Hepatocyte (in vitro differentiated cells): ENCODE measurements around the gene PRDM13. TPM values are rescaled to one million over a fixed set of nuclear protein-coding genes. Genes with fewer than 3 reads are reported as not detected.

Experiments used
- DNase-seq: peaks from one replicate; pipeline ENCODE4 v3.0.0-alpha.2; 2016; ENCODE audit warnings: low spot score
- H2AFZ ChIP-seq: fragments of 200-600 bp; sonication (generic); 2 replicates; pipeline ENCODE4 v1.6.0; 2016; ENCODE audit warnings: antibody characterized with exemption, mild to moderate bottlenecking
- H3K27ac ChIP-seq: fragments of 200-600 bp; sonication (generic); 2 replicates; pipeline ENCODE4 v1.5.1; 2016; ENCODE audit warnings: mild to moderate bottlenecking
- H3K27me3 ChIP-seq: fragments of 200-600 bp; sonication (generic); 2 replicates; pipeline ENCODE4 v1.6.1; 2016
- H3K36me3 ChIP-seq: fragments of 200-600 bp; sonication (generic); replicated peaks from 2 replicates; pipeline ENCODE4 v1.5.1; 2016; ENCODE audit warnings: low read depth; ENCODE audit not compliant: insufficient read depth
- H3K4me1 ChIP-seq: fragments of 200-600 bp; sonication (generic); 2 replicates; pipeline ENCODE4 v1.5.1; 2016; ENCODE audit warnings: mild to moderate bottlenecking, moderate library complexity; ENCODE audit not compliant: insufficient read depth
- H3K4me2 ChIP-seq: fragments of 200-600 bp; sonication (generic); 2 replicates; pipeline ENCODE4 v1.6.0; 2016
- H3K4me3 ChIP-seq: fragments of 200-600 bp; sonication (generic); 2 replicates; pipeline ENCODE4 v1.5.1; 2016; ENCODE audit warnings: mild to moderate bottlenecking
- H3K79me2 ChIP-seq: fragments of 200-600 bp; sonication (generic); 2 replicates; pipeline ENCODE4 v1.6.0; 2017; ENCODE audit warnings: mild to moderate bottlenecking
- H3K9me2 ChIP-seq: fragments of 200-600 bp; sonication (generic); replicated peaks from 2 replicates; pipeline ENCODE4 v1.6.0; 2017; ENCODE audit warnings: mild to moderate bottlenecking; ENCODE audit not compliant: insufficient read depth
- H3K9me3 ChIP-seq: fragments of 200-600 bp; sonication (generic); 2 replicates; pipeline ENCODE4 v1.5.1; 2016; ENCODE audit warnings: low read depth, mild to moderate bottlenecking
- H4K20me1 ChIP-seq: fragments of 200-600 bp; sonication (generic); 2 replicates; pipeline ENCODE4 v1.6.0; 2016; ENCODE audit warnings: mild to moderate bottlenecking; ENCODE audit not compliant: insufficient read depth, poor library complexity, severe bottlenecking
- CTCF ChIP-seq: fragments of 200-600 bp; sonication (generic); IDR thresholded peaks from 2 replicates; pipeline ENCODE4 v1.5.1; 2016; ENCODE audit warnings: antibody characterized with exemption, mild to moderate bottlenecking; ENCODE audit not compliant: poor library complexity
- EZH2 ChIP-seq: fragments of 200-600 bp; sonication (generic); IDR thresholded peaks from 2 replicates; pipeline ENCODE4 v1.6.1; 2016; ENCODE audit warnings: antibody characterized with exemption, mild to moderate bottlenecking, borderline replicate concordance
- EZH2phosphoT487 ChIP-seq: fragments of 200-600 bp; sonication (generic); IDR thresholded peaks from one replicate; pipeline ENCODE4 v1.6.1; 2018; ENCODE audit warnings: antibody characterized with exemption, mild to moderate bottlenecking, low read depth, moderate library complexity; ENCODE audit not compliant: unreplicated experiment, severe bottlenecking
- WGBS: methylation state at CpG from one replicate; pipeline ENCODE4 v1.1.6; 2016; ENCODE audit warnings: low lambda C conversion rate; ENCODE audit errors: missing lambda C conversion rate; 5-methylcytosine and 5-hydroxymethylcytosine counted together
- polyA plus RNA-seq: library from polyadenylated mRNA; unstranded; fragments of >200 nt; fragmentation: Nextera tagmentation; extraction: Ambion mirVana; gene quantifications from 2 replicates; pipeline ENCODE4 v1.2.1, GENCODE V29; 2016
- total RNA-seq: library from RNA; depleted of rRNA; stranded (reverse); fragments of >200 nt; gene quantifications from 2 replicates; pipeline ENCODE4 v1.2.3, GENCODE V29; 2014

PRDM13 gene
- total and polyA plus RNA-seq, 2 experiments from 2014 or later: not detected

GRCh38 chr6:99575544-99576227 lies 30.9 kb upstream of the PRDM13 start:
- H3K9me3 ChIP-seq: no peaks in the 10 kb centered on the region
- H3K4me3 ChIP-seq: no peak overlapping the region
- no peaks in the 10 kb centered on the region for H3K9me2 ChIP-seq
- WGBS: 94% methylated on average over 2 of the region's 2 CpGs
- H3K27me3 ChIP-seq: peaks cover 27% of the 10 kb centered on the region
- no peaks in the 10 kb centered on the region for H3K4me1 ChIP-seq
- DNase-seq: no peak
- no peak overlapping the region for H2AFZ ChIP-seq
- H4K20me1 ChIP-seq: no peaks in the 10 kb centered on the region
- no peaks in the 10 kb centered on the region for H3K79me2 ChIP-seq
- no peak overlapping the region for H3K27ac ChIP-seq
- H3K4me2 ChIP-seq: no peak overlapping the region
- no peaks in the 10 kb centered on the region for H3K36me3 ChIP-seq
- TF ChIP-seq CTCF (no peak), EZH2phosphoT487 (no peak), EZH2 (no peak)

DNA sequence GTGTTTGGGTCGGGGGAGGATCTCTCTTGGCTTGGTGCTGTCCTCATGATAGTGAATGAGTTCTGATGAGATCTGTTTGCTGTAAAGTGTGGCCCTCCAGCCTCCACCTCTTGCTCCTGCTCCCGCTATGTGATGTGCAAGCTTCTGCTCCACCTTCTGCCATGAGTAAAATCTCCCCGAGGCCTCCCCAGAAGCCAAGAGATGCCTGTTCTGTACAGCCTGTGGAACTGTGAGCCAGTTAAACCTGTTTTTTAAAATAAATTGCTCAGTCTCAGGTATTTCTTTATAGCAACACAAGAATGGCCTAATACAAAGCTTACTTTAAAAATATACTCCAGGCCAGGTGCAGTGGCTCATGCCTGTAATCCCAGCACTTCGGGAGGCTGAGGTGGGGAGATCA lies 26.9 kb upstream of the PRDM13 start:
- no peak overlapping the region for H3K4me2 ChIP-seq
- no peak for DNase-seq
- no peaks in the 10 kb centered on the region for H3K36me3 ChIP-seq
- no peaks in the 10 kb centered on the region for H4K20me1 ChIP-seq
- H3K9me3 ChIP-seq: no peaks in the 10 kb centered on the region
- no peaks in the 10 kb centered on the region for H3K9me2 ChIP-seq
- H3K27ac ChIP-seq: no peak overlapping the region
- no peaks in the 10 kb centered on the region for H3K4me1 ChIP-seq
- TF ChIP-seq CTCF: no peak
- no peak for TF ChIP-seq EZH2phosphoT487
- no peak for TF ChIP-seq EZH2
- H3K4me3 ChIP-seq: no peak overlapping the region
- peaks cover 57% of the 10 kb centered on the region for H3K27me3 ChIP-seq
- H2AFZ ChIP-seq: no peak overlapping the region
- WGBS: 70% methylated on average over 4 of the region's 4 CpGs
- H3K79me2 ChIP-seq: no peaks in the 10 kb centered on the region

- no peaks in the 10 kb centered on the region for H4K20me1 ChIP-seq
- no peaks in the 10 kb centered on the region for H3K79me2 ChIP-seq
- H3K36me3 ChIP-seq: no peaks in the 10 kb centered on the region
- H3K27me3 ChIP-seq: peaks cover 88% of the 10 kb centered on the region
- WGBS: 75% methylated on average over 4 of the region's 4 CpGs
- no peak overlapping the region for H3K4me2 ChIP-seq
- H3K9me3 ChIP-seq: no peaks in the 10 kb centered on the region
- no peaks in the 10 kb centered on the region for H3K9me2 ChIP-seq
- TF ChIP-seq EZH2: no peak
- no peak for TF ChIP-seq EZH2phosphoT487
- TF ChIP-seq CTCF: no peak
- H3K4me3 ChIP-seq: no peak overlapping the region
- no peak overlapping the region for H2AFZ ChIP-seq
- H3K4me1 ChIP-seq: peaks cover 5% of the 10 kb centered on the region
- no peak overlapping the region for H3K27ac ChIP-seq
- DNase-seq: no peak
Observed at GRCh38 chr6:99587792-99588191, 18.8 kb upstream of the PRDM13 start.
